ENCODE results near the gene IFT27. TPM values are rescaled to one million over a fixed set of nuclear protein-coding genes. Genes with fewer than 3 reads are reported as not detected.
"Not testable (repeated sequence)": the region's sequence is repeated elsewhere in the genome, so short reads cannot be mapped to it uniquely, and the experiment has no call there.

The IFT27 gene
- total RNA-seq, 1 experiment from 2014 or later: 14.8 TPM

DNA sequence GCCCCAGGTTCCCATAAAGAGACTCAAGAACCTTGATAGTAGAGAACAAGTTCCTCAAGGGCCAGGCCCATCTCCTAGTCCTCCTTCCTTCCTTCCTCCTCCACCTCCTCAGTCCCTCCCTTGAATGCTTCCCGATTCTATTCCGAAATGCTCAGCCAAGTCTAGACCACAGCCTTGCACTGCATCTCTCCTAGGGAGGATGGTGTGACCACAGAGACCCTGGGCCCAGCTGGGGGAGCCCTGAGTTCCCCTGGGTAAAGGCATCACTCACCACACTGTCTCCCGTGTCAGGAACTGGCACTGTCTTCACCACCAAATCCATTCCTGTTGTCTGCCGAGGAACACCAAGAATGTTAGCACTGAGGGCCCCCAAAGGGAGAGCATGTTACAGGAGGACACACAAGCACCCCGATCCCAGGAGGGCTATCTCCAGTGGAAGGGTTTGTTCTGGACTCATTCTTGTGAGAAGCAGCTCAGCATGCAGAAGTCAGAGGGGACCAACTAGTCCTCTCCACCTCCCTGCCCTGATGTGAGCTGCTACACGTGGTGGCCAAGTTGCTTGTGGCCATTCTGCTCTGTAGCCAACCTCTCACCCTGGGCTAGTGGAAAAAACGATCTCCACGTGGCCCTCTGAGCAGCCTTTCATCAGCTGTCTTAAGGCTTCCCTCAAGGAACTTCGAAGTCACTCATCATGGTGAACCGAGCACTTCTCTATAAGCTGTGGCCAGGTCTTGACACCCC, 8.7 kb downstream of the IFT27 start:
- no peak for DNase-seq (ENCODE audit: extremely low read depth, low read depth)

DNA sequence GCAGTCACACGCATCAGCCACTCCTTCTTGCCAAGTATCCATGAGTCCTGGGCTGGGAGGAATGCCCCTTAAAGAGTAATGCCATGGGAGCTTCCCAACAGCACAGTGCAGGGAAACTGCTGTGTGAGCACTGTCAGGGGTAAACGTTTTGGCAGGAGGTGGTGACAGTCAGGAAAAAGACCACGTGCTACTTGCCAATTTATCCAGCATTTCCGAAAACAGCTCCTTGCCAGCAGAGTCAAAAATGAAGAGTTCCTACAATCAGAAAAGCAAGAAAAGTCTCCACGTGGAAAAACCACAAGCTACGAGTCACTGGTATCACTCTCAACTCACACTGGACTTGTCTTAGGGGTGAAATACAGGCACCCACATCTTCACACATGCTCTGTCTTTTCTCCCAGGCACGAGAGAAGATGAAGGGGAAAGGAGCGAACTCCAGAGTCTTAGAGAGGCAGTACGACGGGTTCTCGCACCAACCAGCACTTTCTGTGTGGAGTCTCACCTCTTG, 9.9 kb downstream of the IFT27 start:
- DNase-seq (ENCODE audit: extremely low read depth, low read depth): no peak

DNA sequence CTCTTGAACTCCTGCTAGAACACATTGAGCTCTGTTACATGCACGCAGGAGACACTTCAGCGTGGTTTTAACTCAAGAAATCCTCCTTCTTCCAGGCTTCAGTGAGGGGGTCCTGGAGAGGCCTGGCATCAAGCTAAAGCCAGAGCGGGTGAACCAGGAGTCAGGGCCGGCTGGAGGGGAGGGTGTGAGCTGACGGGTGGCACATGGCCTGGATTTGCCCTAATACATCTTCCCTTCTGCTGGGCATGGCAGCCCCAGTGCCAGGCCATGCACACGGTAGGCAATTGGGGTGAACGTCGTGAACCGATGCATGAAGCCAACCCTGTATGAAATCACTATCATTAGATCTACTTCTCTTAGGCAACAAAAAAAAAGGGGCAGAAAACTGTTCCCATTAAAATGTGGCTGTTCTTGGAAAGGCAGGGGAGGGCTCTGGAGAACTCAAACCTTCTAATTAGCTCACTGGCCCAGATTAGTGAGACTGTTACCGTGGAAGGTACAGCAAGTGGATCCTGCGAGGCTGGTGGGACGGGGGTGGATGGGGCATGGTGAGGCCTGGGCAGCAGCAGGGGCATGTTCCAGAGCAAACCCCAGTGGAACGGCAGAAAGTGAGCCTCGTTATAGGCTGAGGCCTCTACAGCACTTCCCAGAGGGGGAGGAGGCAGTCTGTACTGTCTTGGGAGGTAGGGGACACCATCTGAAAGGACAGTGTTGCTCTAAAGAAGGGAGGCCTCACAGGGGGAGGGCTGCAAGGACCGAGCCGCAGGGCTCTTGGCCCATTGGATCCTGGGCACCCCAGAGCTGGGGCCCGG, 10.6 kb downstream of the IFT27 start:
- DNase-seq (ENCODE audit: extremely low read depth, low read depth): no peak

DNA sequence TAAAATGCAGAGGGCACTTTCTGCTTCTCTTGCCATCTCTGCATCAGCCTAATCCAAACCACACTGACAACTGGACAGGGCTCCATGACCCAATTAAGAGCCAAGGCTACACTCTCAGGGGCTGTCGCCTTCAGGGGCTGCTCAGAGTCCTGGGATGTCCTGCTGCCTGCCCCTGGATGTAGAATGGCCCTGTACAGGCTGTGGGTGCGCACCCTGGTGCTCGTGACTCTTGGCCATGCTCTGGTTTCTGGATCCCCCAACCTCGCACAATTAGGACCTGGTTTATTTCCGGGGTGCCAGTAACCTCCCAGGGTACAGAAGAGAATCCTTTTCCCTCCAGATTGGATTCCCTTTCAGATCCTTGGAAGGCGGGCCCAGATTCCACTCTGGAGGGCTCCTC, 11.3 kb downstream of the IFT27 start:
- DNase-seq (ENCODE audit: extremely low read depth, low read depth): no peak

DNA sequence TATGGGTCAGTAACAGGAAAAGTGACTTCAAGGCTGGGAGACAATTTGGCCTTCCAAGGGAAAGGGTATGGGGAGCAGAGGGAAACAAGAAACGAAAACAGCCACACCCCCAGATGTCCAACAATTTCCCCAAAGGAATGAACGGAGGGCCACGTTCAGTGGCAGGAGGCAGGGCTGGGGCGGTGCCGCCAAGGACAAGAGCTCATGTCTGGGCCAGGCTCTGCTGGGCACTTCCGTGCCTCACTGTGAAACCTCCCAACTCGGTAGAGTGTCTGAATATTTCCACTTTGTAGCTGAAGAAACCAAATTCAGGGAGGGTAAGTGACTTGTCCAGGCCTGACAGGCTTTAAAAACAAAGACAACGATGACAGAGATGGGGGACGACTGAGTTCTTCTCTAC, 11.9 kb downstream of the IFT27 start:
- no peak for DNase-seq (ENCODE audit: extremely low read depth, low read depth)

DNA sequence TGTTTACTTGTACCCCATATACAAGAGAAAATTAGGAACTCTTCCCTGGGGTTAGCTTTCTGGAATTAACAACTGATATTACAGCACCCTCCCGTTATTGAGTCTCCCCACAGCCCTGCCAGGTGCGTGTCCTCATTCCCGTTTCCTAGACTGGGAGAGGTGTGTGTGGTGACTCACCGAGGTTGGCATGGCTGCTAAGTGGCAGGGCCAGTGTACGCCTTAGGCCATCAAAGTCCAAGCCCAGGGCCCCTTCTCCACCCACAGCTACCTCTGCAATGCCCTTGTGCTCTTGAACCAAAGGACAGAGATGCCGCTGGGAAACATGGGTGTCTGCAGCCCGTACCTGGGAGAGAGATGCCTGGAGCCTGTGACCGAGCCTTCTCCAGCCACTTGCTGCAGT, 12.3 kb downstream of the IFT27 start:
- DNase-seq (ENCODE audit: extremely low read depth, low read depth): no peak

DNA sequence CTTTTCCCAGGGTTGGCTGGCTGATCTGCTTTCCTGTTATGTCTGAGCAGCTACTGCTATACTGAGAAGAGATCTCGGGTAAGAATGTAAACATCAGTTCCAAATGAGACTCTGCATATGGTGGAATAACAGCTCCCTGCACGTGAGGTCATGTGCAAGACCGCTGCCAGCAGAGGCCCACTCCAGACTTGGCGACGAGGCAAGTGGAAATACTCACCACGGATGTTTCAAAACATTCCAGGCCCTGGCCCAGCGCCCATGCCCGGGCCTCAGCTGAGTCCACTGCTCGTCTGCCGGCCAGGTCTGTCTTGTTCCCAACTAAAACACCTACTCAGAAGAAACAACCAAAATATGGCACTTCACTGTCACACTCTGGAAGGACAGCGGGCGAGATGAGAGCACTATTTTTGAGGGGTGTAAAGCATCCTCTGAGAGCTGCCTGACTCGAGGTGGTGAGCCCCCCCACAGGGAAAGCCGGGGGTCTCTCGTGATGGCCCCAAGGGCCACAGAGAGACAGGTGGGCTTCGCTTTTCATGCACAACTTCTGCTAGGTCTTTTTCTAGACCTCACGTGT, 13.1 kb downstream of the IFT27 start:
- no peak for DNase-seq (ENCODE audit: extremely low read depth, low read depth)

DNA sequence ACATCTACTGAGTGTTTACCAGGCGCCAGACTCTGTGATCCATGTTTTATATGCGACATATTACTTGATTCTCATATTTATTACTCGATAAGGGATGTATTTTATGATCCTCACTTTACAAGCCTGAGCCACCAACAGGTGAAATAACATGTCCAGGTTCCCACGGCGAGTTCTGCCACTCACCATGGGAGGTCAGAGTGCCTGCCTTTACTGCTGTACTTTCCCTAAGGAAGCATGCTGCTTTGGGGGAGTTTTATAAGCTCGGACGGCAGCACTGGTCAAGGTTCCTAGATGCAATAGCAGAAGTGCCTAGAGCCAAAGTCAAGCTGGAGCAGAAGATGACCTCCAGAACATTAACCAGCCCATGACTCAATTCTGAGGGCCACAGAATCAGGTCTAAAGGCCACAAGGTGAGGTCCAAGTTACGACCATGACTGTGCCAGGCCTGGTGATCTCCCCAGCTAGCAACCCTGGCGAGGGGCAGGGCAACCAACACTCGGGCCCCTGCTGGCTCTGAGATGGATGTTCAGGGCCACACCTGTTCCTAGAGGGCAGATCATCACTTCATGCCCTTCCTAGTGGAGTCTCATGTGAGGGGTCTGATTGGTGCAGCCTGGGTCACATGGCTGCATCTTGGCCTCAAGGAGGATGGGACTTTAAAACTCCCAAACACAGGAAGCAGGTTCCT, 14.2 kb downstream of the IFT27 start:
- DNase-seq (ENCODE audit: extremely low read depth, low read depth): no peak

DNA sequence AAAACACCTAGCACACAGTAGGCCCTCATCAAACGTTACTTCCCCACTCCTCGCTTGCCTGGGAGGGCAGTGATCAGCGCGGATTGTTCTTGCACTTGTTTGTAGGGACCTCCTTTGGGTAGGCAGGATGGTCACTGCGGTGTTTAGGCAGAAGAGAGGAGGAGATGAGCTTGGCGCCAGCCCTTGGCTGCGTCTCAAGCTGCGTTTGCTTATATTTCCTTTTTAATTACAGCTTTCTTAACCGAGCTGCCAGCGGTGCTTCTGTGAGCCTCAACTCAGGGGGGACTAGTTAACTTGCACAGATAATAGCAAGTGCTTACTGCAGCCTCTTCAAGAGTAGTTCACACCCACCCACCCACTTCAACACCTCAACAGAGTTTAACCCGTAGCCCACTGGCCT, 15.1 kb downstream of the IFT27 start:
- DNase-seq (ENCODE audit: extremely low read depth, low read depth): no peak

DNA sequence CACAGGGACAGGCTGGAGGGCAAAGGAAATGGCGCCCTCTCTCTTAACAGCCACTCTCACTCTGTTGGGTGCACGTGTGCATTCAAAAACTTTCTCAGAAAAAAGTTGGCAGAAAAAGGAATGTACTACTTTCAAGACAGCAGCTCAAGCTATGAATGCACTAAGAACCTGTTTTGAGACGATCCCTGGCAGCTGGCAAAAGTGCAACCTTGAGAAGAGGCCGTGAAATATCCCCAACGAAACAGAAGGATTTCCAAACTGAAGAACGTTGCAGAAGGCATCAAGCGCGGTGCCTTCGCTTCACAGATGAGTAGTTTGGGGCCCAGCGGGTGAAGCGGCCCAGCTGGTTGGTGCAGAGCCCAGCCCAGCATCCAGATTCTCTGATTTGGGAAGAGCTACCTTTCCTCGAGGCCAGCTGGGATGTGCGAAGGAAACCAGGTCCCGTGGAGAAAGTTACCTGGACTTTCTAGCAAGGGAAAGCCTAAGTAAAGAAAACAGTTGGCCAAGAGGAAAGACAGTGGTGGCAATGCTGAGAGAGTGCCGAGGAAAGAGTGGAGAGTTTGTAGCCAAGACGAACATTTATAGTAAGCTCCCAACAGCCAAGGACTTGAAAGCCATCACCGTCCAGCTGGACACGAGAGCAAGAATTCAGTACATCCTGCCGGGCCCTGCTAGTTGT, 16.3 kb downstream of the IFT27 start:
- DNase-seq (ENCODE audit: extremely low read depth, low read depth): no peak

DNA sequence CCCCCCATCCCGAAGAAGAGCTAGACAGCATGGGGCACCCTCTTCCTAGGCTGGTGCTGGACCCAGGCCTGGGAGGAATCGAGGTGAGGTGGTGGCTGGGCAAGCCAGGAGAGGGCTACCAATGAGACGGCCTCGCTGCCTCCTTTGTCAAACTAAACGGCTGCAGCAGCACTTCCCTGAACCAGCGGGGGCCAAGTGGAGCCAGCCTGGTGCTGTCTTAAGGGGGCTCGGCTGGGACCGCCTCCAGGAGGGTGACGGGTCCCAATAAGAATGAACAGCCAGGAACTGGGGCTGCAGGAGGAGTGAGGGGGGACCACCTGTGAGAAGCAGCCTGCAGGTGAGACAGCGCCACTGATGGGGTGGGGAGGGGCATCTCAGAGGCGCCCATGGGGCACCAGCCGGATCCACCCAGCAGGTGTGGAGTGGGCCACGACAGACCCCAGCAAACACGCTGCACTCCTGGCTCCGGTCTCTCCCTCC, 17.1 kb downstream of the IFT27 start:
- no peak for DNase-seq (ENCODE audit: extremely low read depth, low read depth)

DNA sequence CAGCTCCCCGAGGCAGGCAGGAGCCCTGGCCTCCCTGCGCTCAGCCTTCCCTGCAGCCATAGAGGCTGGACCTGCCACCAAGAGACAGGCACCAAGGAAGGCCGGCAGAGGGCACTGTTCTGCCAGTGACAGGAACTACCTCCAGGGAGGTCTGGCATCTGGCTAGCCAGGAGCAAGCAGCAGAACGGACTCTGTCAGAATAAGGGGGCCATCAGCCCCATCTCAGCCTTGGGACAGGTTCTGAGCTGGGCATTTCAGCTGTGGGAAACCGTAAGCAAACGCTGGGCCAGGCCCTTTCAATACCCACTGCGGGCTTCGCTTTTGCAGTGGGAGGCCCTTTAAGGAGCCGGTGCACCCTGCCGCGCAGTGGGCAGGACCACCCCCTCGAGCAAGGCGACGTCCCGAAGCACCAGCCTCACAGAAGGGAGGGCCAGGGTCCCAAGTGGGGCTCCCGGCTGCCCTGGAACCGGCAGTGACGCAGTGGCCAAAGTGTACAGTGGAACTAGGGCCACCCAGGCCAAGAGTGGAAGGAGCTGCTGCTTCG, 18.2 kb downstream of the IFT27 start:
- DNase-seq (ENCODE audit: extremely low read depth, low read depth): peak; percentile 62

DNA sequence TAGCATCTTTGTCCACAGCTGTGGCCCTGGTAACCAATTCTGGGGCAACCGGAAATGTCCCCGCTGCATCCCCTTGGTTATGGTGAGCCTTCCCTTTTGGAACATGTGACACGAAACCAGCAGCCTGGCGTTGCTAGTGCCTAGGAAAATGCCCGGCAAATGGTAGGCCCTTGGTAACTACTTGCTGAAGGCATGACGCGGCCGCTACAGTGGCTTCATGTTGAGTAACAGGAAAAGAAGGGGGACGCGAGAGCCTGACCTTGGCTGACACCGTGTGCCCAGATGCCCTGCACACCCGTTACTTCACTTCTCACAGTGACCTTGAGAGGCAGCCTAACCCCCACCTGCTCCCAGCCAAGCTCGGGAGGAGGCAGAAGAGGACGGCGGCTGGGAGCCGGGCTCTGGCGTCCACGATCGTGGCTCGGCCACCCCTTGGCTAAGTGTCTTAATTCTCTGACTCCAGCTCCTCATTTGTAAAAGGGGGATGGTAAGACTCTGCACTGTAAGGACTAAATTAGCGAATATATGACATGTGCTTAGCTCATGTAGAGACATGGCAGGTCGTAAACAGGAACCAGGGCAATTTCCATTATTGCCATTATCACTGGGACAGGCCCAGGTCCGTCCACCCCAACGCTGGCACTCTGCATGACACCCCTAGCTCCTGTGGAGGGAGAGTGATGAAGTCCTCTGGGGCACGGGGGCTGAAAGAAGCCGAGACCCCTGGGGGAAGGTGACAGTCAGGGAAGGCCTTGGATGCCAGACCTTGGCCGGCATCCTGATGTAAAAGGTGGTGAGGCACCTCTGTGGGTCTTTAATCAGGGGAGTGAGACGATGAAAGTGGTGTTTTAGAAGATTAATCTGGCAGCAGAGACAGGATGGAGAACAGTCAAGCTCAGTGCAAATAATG, 18.9 kb downstream of the IFT27 start:
- no peak for DNase-seq (ENCODE audit: extremely low read depth, low read depth)

DNA sequence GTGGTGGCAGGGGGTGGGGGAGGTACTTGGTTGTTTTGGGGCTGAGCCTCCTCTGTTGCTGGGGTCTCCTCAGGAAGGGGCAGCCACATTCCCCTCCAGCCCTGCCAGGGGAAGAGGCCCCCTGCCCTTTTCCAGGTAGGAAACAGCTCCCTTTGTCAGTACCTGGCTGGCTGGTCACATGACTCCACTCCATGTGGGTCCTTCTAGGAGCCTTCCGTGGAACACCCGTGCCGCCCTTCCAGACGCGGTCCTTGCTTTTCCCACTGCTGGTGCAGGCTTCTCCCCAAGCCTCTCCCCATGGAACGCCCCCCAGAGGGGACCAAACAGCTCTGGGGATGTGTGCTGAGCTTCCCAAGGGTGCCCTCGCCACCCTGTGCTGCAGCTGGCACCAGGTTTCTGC, 19.9 kb downstream of the IFT27 start:
- no peak for DNase-seq (ENCODE audit: extremely low read depth, low read depth)

DNA sequence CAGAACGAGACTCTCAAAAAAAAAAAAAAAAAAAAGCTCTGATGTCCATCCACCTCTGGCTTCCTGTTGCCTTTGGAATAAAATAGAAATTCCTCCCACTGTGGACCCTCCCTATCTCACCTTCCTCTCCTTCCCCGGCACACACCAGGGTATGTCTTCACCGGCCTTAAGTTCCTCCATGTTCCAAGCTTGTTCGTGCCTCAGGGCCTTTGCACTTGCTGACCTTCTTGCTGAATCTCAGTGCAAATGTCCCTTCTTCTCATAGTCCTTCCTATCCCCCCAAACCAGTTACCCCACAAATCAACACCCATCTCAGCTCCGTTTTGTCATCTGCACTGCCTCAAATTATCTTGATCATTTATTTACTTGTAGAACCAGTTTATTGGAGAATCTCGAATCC, 20.6 kb downstream of the IFT27 start:
- DNase-seq (ENCODE audit: extremely low read depth, low read depth): no peak

DNA sequence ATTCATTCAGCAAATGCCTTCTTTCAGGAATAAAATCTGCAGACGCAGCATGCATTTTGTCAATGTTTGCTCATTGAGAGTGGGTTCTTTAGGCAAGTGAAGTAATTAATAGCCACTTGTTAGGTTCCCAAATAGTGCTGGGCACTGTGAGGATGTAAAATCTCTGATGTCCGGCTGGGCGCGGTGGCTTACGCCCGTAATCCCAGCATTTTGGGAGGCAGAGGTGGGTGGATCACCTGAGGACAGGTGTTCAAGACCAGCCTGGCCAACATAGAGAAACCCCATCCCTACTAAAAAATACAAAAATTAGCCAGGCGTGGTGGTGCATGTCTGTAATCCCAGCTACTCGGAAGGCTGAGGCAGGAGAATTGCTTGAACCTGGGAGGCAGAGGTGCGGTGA, 21.0 kb downstream of the IFT27 start:
- not testable (repeated sequence) for DNase-seq (ENCODE audit: extremely low read depth, low read depth)

DNA sequence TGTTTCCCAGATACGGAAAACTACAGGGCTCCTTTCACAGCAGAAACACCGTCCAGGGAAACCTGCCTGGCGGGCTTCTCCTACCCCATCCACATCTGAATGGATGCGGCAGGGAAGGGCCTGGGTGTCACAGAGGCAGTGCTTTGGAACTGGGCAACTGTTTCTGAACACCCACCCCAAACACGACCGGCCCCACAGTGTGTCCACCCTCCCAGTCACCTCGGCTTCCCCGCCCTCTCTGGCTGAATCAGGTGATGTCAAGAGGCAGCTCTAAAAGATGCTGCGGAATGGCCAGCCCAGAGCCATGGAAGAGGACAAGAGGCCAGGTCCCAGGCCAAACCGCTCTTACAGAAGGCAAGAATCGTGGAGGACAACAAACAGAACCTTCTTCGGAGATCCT, 22.0 kb downstream of the IFT27 start:
- no peak for DNase-seq (ENCODE audit: extremely low read depth, low read depth)

DNA sequence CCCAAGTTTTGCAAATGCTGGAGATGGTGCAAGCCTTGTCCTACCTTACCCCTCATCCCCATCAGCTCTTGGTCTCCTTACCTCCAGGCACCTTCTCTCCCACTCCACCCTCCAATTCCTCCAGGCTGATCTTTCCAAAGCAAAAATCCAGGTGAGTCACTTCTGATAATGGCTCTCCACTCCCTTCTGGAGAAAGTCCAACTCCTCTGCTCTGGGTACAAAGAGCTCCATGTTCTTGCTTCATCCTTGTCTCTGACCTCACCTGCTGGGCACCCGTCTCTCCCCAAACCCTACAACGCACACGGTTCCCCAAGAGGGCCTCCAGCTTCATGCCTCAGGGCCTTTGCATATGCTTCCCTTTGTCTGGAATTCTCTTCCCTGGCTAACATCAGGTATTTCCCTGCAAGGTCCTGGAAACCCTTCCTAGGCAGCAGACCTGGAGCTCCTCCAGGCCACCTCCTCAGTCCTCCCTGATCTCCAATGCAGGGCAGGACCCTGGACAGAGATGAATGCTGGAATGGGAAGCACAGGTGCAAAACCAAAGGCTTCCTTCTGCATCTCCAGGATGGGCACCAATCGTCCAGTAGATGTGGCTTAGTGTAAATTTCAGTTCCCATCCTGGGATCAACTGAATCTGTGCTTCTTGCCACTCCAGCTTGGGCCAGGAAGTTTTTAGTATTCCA, 22.7 kb downstream of the IFT27 start:
- no peak for DNase-seq (ENCODE audit: extremely low read depth, low read depth)
